Peyer's patch (tissue), 4 donors: ENCODE data around the gene RSRC1. TPM values are rescaled to one million over a fixed set of nuclear protein-coding genes. Genes with fewer than 3 reads are reported as not detected.
"Not testable (repeated sequence)": the region's sequence is repeated elsewhere in the genome, so short reads cannot be mapped to it uniquely, and the experiment has no call there.

Source experiments
- DNase-seq, 3 donors: peaks; one replicate each; pipeline ENCODE4 v3.0.0-alpha.2; 2017 to 2019
- H3K27ac ChIP-seq, 4 donors: fragments of 200-600 bp; sonication (generic); one replicate each; pipeline ENCODE4 v1.5.1; 2016 to 2019
- H3K27me3 ChIP-seq, 2 donors: fragments of 200-600 bp; sonication (generic); one replicate each; pipeline ENCODE4 v1.5.1; 2019
- H3K36me3 ChIP-seq, 3 donors: fragments of 200-600 bp; sonication (generic); one replicate each; pipeline ENCODE4 v1.5.1; 2016 to 2019
- H3K4me1 ChIP-seq, 4 donors: fragments of 200-600 bp; sonication (generic); one replicate each; pipeline ENCODE4 v1.5.1; 2016 to 2019
- H3K4me3 ChIP-seq, 4 donors: fragments of 200-600 bp; sonication (generic); 1 replicate in 3 of 4; 2 replicates in 1 of 4; pipeline ENCODE4 v1.5.1; 2016 to 2019; ENCODE audit warnings: mild to moderate bottlenecking in 1 of 4
- H3K9me3 ChIP-seq, 4 donors: fragments of 200-600 bp; sonication (generic); one replicate each; pipeline ENCODE4 v1.5.1; 2016 to 2019; ENCODE audit warnings: mild to moderate bottlenecking in 1 of 4
- POLR2A ChIP-seq, 2 donors: fragments of 450-650 bp; IDR thresholded peaks; one replicate each; pipeline ENCODE4 v1.5.1; 2017; ENCODE audit warnings: antibody characterized with exemption in 2 of 2, mild to moderate bottlenecking in 2 of 2, moderate library complexity in 2 of 2
- total RNA-seq, 4 donors: library from RNA; depleted of rRNA; stranded (reverse); fragments of >200 nt; gene quantifications; one replicate each; pipeline ENCODE4 v1.1.0, GENCODE V29; 2016
- TF ChIP-seq, protein P1 (sequence below), 6 experiments: fragments of 450-650 bp in 4 of 6; fragments of 200-600 bp in 2 of 6; sonication (generic) in 1 of 6; IDR thresholded peaks; one replicate each; pipeline ENCODE4 v1.5.1; 2017 to 2019; ENCODE audit warnings: antibody characterized with exemption in 6 of 6, mild to moderate bottlenecking in 3 of 6, moderate library complexity in 1 of 6

RSRC1 gene
- total RNA-seq: 100 to 1,000 TPM in 1 of 4 donors, 10 to 100 TPM in 3; 12.4 to 152 (median 29.4) TPM

GRCh38 chr3:158109804-158110657 lies at the start of gene RSRC1:
TSS of gene RSRC1 (plus strand) at chr3:158110089. CDS start at chr3:158122105, 12,016 bp downstream.
- Histone ChIP-seq H3K9me3 (no peaks in the 10 kb centered on the region), H3K27me3 (peaks cover 0 to 38% of the 10 kb centered on the region in 2 donors), H3K36me3 (no peaks in the 10 kb centered on the region), H3K27ac (peak within 1 kb of the TSS; percentile 61 to 78 (median 70)), H3K4me3 (peak within 1 kb of the TSS; percentile 63 to 90 (median 85)), H3K4me1 (peaks cover 0 to 34% (median 10%) of the 10 kb centered on the region in 4 donors)
- TF ChIP-seq, protein P1, sequence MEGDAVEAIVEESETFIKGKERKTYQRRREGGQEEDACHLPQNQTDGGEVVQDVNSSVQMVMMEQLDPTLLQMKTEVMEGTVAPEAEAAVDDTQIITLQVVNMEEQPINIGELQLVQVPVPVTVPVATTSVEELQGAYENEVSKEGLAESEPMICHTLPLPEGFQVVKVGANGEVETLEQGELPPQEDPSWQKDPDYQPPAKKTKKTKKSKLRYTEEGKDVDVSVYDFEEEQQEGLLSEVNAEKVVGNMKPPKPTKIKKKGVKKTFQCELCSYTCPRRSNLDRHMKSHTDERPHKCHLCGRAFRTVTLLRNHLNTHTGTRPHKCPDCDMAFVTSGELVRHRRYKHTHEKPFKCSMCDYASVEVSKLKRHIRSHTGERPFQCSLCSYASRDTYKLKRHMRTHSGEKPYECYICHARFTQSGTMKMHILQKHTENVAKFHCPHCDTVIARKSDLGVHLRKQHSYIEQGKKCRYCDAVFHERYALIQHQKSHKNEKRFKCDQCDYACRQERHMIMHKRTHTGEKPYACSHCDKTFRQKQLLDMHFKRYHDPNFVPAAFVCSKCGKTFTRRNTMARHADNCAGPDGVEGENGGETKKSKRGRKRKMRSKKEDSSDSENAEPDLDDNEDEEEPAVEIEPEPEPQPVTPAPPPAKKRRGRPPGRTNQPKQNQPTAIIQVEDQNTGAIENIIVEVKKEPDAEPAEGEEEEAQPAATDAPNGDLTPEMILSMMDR (IDR thresholded peaks at IDR 0.05): no peak
- TF ChIP-seq POLR2A (IDR thresholded peaks at IDR 0.05): no peak
- peak; percentile 77 to 92 (median 85) for DNase-seq

DNA sequence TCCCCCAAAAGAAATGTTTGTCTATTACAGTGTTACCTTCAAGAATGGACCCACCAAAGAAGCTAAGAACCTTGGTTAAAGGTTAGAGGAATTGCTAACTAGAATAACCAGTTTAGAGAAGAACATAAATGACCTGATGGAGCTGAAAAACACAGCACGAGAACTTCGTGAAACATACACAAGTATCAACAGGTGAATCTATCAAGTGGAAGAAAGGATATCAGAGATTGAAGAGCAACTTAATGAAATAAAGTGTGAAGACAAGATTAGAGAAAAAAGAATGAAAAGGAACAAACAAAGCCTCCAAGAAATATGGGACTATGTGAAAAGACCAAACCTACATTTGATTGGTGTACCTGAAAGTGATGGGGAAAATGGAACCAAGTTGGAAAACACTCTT lies 44.3 kb upstream of the RSRC1 start:
- H3K27ac ChIP-seq, H3K9me3 ChIP-seq, DNase-seq, H3K4me1 ChIP-seq, H3K4me3 ChIP-seq, H3K27me3 ChIP-seq, H3K36me3 ChIP-seq: not testable (repeated sequence)

DNA sequence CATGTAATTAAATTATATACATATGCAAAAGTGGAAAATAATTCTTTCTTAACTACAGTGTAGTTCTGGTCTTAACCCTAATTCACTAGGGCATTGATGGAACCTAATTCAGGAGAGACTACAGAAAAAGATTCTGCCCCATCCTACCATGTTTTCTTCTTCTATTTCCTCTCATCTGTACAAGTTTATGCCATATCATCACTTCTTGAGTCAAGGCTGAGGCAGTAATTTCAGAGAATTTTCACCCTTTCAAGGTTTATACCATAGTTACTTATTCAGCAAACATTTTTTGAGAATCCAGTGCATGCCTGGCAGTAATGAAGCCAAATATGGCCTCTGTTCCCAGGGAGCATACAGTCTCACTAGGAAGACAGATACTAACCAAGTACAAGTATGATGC lies 37.1 kb upstream of the RSRC1 start:
- no peaks in the 10 kb centered on the region for H3K9me3 ChIP-seq
- no peak overlapping the region for H3K27ac ChIP-seq
- DNase-seq: no peak
- no peaks in the 10 kb centered on the region for H3K4me1 ChIP-seq
- no peaks in the 10 kb centered on the region for H3K36me3 ChIP-seq
- H3K27me3 ChIP-seq: no peaks in the 10 kb centered on the region
- no peak overlapping the region for H3K4me3 ChIP-seq
- no peak for TF ChIP-seq POLR2A (IDR thresholded peaks at IDR 0.05)
- TF ChIP-seq, protein P1 (IDR thresholded peaks at IDR 0.05): no peak

- Histone ChIP-seq H3K36me3 (no peaks in the 10 kb centered on the region), H3K9me3 (no peaks in the 10 kb centered on the region), H3K27ac (no peak overlapping the region), H3K27me3 (no peaks in the 10 kb centered on the region), H3K4me3 (no peak overlapping the region), H3K4me1 (no peaks in the 10 kb centered on the region)
- TF ChIP-seq POLR2A (IDR thresholded peaks at IDR 0.05): no peak
- TF ChIP-seq, protein P1 (IDR thresholded peaks at IDR 0.05): no peak
- no peak for DNase-seq
Measured at GRCh38 chr3:158074591-158074990, 35.3 kb upstream of the RSRC1 start.

DNA sequence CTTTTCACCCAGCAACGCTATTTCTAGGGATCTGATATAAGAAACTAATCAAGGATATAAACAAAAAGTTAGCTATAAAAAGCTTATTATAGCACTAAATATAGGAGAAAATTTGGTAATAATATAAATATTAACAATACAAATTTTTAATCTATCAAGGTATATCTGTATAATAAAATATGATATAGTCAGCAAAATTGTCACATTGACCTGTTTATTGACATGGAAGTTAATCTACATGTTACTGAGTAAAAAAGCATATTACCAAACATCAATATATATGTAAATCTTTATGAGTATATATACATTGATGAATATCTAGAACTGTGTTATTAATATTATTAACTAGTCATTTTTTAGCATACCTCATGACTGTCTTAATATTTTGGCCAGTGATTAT lies 30.3 kb upstream of the RSRC1 start:
- no peak overlapping the region for H3K27ac ChIP-seq

GRCh38 chr3:158084651-158085050 lies 25.2 kb upstream of the RSRC1 start:
- H3K27ac ChIP-seq: no peak overlapping the region
- H3K27me3 ChIP-seq: no peaks in the 10 kb centered on the region
- H3K36me3 ChIP-seq: no peaks in the 10 kb centered on the region
- no peaks in the 10 kb centered on the region for H3K4me1 ChIP-seq
- TF ChIP-seq POLR2A (IDR thresholded peaks at IDR 0.05): no peak
- TF ChIP-seq, protein P1 (IDR thresholded peaks at IDR 0.05): no peak
- H3K4me3 ChIP-seq: no peak overlapping the region
- H3K9me3 ChIP-seq: no peaks in the 10 kb centered on the region
- no peak for DNase-seq

More for the DNA sequence above, 30.3 kb upstream of the RSRC1 start:
- no peaks in the 10 kb centered on the region for H3K9me3 ChIP-seq
- DNase-seq: no peak
- no peaks in the 10 kb centered on the region for H3K36me3 ChIP-seq
- TF ChIP-seq, protein P1 (IDR thresholded peaks at IDR 0.05): no peak
- no peak for TF ChIP-seq POLR2A (IDR thresholded peaks at IDR 0.05)
- H3K4me1 ChIP-seq: no peaks in the 10 kb centered on the region
- no peak overlapping the region for H3K4me3 ChIP-seq
- no peaks in the 10 kb centered on the region for H3K27me3 ChIP-seq
